Adipocyte (in vitro differentiated cells): ENCODE measurements around the gene MAFG.
A peak's percentile ranks its signal among the peaks of the same experiment; 100 is the strongest.

Experiments used
- DNase-seq: peaks from one replicate; pipeline ENCODE4 v3.0.0-alpha.2; 2015; ENCODE audit warnings: low read depth
- H3K27me3 ChIP-seq: replicated peaks from 2 replicates; pipeline ENCODE4 v1.7.0; 2013; ENCODE audit warnings: mild to moderate bottlenecking, low read length, moderate library complexity; ENCODE audit not compliant: control insufficient read depth, insufficient read depth
- H3K36me3 ChIP-seq: 2 replicates; pipeline ENCODE4 v1.7.0; 2013; ENCODE audit warnings: low read length, mild to moderate bottlenecking, moderate library complexity; ENCODE audit not compliant: control insufficient read depth, insufficient read depth, severe bottlenecking
- H3K4me1 ChIP-seq: 2 replicates; pipeline ENCODE4 v1.7.0; 2013; ENCODE audit warnings: mild to moderate bottlenecking, low read length, moderate library complexity; ENCODE audit not compliant: control insufficient read depth, insufficient read depth
- H3K4me3 ChIP-seq: 2 replicates; pipeline ENCODE4 v1.7.0; 2013; ENCODE audit warnings: mild to moderate bottlenecking, low read length, moderate library complexity
- H3K9ac ChIP-seq: 2 replicates; pipeline ENCODE4 v1.7.0; 2013; ENCODE audit warnings: mild to moderate bottlenecking, low read length, moderate library complexity
- H3K9me3 ChIP-seq: 2 replicates; pipeline ENCODE4 v1.7.0; 2013; ENCODE audit warnings: mild to moderate bottlenecking, low read length, moderate library complexity; ENCODE audit not compliant: control insufficient read depth

Gene MAFG

DNA sequence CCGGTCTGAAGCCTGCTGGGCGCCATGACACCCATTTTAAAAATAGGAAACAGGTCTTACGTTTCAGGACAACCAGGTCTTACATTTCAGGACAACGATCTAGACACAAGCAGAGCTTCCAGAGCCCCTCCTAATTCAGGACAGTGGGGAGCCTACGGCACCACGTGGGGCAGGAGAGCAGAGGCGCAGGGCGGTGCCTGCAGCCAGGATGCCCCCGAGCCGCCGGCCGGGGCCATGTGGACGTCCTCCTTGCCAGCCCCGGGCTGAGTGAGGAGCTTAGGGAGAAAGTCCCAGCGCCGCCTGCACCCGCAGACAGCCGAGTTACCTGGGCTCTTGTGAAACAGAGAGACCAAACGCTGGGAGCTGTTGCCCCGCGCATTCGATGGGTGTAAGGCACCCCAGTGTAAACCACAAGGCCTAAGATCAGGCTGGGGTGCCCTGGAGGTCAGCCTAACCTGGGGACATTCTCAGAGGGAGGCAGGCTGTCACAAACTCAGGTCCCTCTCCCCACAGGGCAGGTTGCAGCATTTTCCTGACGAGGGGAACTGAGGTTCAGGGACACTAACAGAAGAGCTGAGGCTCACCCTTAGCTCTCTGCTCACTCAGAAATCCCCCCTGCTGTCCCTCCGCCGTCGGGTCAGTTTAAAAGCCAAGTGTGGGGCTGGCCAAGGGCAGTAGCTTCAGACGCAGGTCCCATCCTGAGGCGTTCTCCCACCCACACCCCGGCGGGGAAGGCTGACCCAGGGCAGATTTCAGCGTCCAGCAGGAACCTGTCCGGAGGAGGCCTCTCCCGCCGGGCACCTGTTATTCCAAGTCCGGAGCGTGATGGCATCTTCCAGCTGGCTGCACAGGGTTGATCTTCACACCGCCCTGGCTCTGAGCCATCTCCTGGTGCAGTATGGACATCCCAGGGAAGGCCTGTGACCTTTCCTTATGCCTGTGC is 35.2 kb upstream of the MAFG start:
- no peaks in the 10 kb centered on the region for H3K4me1 ChIP-seq
- no peak overlapping the region for H3K4me3 ChIP-seq

DNA sequence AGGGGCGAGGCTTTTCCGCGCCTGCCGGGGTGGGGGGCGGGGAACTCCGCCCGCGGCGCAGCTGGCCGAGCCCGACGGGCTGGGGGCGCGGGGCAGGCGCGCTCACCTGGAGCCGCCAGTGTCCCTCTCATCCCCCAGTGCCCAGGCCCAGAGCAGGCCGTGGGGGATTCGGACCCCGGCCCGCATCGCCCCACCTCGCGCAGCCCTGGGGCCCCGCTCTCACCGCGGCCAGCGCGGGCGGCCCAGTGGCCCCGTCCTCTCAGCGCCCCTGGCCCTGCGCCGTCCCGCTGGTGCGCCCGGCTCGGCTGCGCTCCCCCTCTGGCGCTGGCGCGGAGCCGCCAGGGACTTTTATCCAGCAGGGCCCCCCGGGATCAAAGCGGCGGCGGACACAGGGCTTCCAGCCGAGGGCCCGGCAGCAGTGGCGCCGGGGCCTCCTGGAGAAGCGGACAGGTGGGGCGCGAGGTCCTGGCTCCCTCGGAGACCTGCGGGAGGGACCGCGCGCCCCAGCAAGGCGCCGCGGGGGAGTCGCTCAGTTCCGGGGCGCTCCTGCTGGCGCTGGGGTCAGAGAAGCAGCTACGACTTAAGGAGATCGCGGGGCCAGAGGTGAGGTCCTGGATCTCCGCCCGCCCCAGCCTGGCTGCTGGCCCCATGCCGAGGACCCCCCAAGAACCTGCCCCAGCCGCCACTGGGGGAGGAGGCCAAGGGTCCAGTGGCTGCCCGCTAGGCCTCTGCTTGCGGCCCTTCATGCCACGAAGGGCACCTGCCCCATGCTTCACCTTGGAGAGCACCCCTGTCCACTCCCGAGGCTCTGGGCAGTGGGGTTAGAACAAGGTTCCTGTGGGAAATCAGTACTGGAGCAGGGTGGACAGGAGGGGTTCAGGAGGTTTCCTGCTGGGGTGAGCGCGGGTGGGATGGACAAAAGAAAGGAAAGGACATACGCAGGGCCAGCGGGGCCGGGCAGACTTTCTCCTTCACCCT is 34.3 kb upstream of the MAFG start:
- no peak for DNase-seq
- Histone ChIP-seq H3K27me3 (peaks cover 19% of the 10 kb centered on the region), H3K36me3 (no peaks in the 10 kb centered on the region), H3K9ac (no peak overlapping the region), H3K9me3 (no peaks in the 10 kb centered on the region), H3K4me3 (no peak overlapping the region), H3K4me1 (no peaks in the 10 kb centered on the region)

More for the DNA sequence above, 35.2 kb upstream of the MAFG start:
- DNase-seq = no peak
- H3K9me3 ChIP-seq = no peaks in the 10 kb centered on the region
- peaks cover 21% of the 10 kb centered on the region for H3K27me3 ChIP-seq
- no peaks in the 10 kb centered on the region for H3K36me3 ChIP-seq
- no peak overlapping the region for H3K9ac ChIP-seq

DNA sequence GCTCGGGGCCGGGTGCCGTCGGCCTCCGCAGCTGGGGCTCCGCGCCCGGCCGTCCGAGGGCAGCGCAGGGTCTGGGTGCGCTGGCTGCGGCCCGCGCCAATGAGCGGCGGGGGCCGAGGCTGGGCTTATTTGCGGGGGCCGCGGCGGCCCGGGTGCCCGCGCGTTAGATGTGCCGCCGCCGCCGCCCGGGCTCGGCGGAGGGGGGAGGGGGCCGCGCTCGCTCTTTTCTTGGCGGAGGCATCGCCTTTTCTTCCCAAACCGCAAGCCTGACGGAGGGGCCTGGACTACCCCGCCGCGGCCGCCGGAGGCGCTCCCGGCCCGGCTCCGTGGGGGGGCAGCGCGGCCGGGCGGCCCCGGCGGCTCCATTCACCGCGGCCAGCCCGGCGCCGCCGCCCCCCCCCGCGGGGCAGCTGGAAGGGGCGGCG is 33.6 kb upstream of the MAFG start, which contains the start of gene NOTUM:
NOTUM (minus strand) TSS at position 101 of the 425 bp plus-strand sequence. CDS start 278 bp downstream, outside the sequence.
- H3K4me1 ChIP-seq = no peaks in the 10 kb centered on the region
- no peaks in the 10 kb centered on the region for H3K9me3 ChIP-seq
- DNase-seq = peak; percentile 67
- no peak within 1 kb of the TSS for H3K9ac ChIP-seq
- H3K36me3 ChIP-seq = no peaks in the 10 kb centered on the region
- H3K27me3 ChIP-seq = peaks cover 24% of the 10 kb centered on the region
- peak within 1 kb of the TSS; percentile 27 for H3K4me3 ChIP-seq

GRCh38 chr17:81960130-81960958 is 32.8 kb upstream of the MAFG start:
- Histone ChIP-seq H3K9ac (no peak overlapping the region), H3K36me3 (no peaks in the 10 kb centered on the region), H3K4me3 (peak overlapping the region; percentile 27), H3K9me3 (no peaks in the 10 kb centered on the region), H3K4me1 (no peaks in the 10 kb centered on the region), H3K27me3 (peaks cover 24% of the 10 kb centered on the region)
- DNase-seq = no peak

DNA sequence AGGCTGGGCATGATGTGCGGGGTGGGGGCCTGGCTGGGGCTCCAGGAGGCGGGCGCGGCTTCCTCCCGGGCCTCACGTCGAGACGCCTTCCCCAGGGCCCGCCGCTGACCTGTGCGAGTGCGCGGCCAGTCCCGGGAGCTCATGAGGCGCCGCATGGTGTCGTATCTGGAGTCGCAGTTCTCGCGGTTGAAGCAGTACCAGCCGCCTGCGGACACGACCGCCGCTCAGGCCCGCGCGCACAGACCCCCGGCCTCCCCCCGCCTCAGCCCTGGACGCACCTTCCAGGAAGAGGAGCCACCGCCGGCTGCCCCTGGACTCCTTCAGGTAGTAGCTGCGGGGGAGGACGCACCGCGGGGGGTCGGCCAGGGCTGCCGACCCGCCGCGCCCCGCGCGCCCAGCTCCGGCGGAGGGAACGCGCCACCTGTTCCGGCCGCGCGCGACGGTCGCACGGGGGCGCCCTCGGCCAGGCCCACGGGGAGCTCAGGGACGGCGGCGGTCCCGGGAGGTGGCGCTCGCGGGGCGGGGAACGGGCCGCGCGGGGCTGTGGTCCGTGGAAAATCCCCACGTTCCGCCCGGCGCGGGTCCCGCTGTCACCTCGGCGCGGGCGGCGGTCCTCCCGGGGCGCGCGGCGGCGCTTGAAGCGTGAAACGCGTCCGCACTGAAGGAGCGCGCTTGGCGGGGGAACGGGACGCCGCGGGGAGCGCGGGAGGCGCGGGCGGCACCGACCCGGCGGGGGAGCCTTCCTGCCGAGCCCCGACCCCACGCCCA is 32.0 kb upstream of the MAFG start:
- no peaks in the 10 kb centered on the region for H3K4me1 ChIP-seq
- peaks cover 24% of the 10 kb centered on the region for H3K27me3 ChIP-seq
- H3K4me3 ChIP-seq = peak overlapping the region; percentile 27
- H3K9ac ChIP-seq = no peak overlapping the region
- H3K36me3 ChIP-seq = no peaks in the 10 kb centered on the region
- DNase-seq = peak; percentile 87
- no peaks in the 10 kb centered on the region for H3K9me3 ChIP-seq

DNA sequence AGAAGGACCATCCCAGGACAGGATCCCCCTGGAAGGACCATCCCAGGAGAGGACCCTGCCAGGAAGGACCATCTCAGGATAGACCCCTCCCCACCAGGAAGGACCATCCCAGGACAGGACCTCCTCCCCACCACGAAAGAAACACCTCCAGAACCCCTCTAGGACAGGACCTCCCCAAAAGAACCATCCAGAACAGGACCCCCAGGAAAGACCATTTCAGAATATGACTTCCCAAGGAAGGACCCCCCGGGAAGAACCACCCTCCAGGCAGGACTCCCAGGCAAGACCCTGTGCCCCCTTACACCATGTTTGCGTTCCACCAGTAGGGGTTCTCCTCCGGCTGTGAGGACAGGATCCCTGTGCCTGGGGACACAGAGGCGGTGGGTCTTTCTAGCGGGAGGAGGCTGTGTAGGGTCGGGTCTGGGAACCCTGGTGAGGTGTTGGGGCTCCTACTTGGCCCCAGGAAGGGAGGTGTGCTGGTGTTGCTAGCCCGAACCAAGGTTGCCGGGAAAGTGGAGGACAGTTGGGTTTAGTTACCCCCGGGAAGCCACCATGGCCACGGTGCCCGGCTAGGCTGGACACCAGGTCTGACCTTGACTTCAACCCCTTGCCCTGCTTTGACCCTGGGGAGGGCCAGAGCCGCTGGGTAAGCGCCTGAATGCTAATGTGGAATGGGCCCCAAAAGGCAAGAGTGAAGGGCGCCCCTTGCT is 31.3 kb upstream of the MAFG start:
- Histone ChIP-seq H3K4me3 (no peak overlapping the region), H3K4me1 (no peaks in the 10 kb centered on the region), H3K9ac (no peak overlapping the region), H3K9me3 (no peaks in the 10 kb centered on the region), H3K36me3 (no peaks in the 10 kb centered on the region), H3K27me3 (peaks cover 25% of the 10 kb centered on the region)
- DNase-seq = no peak

DNA sequence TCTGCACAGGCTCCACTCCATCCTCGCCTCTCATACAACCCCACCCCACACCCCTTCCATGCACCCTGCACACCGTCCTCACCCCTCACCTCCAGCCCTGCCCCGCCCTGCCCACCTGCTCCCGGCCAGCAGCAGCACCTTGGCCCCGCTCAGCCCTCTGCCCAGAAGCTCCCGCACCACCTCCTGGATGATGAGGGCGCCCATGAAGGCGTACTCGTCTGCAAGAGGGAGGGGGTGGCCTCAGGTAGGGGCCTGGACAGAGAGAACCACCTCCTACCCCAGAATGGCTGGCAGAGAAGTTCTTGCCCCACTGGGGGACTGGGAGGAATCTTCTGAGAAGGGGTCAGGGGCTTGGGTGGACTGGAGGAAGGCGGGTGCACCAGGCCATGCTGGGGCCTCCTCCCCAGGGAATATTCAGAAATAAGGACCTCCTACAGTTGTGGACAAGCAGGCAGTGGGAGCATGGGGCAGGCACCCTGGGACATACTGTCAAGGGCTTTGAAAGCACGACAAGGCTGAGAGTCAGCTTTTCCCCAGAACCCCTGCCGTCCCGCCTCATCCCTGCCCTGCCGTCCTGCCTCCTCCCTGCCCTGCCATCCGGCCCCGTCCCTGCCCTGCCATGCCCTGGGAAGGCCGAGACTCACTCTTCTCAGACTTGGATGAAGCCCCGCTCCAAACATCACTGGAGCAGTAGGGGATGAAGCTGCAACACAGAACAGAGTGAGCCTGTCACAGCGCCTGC is 30.3 kb upstream of the MAFG start:
- Histone ChIP-seq H3K9me3 (no peaks in the 10 kb centered on the region), H3K27me3 (peaks cover 28% of the 10 kb centered on the region), H3K4me3 (no peak overlapping the region), H3K4me1 (no peaks in the 10 kb centered on the region), H3K36me3 (no peaks in the 10 kb centered on the region), H3K9ac (no peak overlapping the region)
- DNase-seq = no peak

DNA sequence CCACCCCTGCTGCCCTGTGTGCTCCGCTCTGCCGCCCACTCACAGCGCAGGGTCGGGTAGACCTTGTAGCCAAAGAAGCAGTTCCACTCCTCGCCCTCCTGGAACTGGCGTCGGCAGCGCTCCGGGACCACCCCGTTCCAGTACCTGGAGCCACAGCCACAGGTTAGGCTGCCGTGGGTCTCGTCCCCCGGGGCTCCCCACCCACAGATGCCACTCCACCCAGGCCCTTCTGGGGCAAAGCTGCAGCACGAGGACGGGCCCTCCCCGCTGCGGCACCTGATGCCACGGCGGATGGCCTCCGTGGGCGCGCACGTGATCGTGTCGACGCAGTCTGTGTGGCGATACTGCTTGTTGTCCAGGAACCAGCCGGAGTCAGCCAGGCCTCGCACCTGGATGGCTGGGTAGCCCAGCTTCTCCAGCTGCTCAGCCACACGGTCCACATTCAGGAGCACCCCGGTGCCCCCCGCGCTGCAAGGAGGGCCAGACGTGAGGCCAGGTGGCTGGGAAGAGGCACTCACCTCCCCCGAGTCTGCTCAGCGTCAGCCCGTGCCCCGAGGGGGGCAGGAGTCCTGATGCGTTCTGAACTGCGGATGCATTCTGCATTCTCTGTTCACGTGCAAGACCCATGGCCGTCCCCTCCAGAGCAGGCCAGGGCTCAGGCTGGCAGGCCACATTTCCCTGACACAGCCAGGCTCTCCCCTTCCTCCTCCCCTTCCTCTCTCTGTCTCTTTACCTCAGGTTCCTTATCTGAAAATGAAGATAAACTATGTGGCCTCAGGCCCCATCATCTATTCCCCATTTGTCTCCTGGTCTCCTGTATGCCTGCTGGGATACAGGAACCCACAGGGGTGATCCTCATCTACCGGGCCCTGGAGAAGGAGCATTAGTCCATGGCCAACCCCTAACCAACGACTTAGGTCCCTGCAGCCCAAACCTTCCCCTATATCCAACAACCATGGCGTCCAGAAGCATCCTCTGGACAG is 29.4 kb upstream of the MAFG start:
- no peak for DNase-seq
- H3K27me3 ChIP-seq = peaks cover 29% of the 10 kb centered on the region
- no peak overlapping the region for H3K4me3 ChIP-seq

More for the DNA sequence above, 29.4 kb upstream of the MAFG start:
- H3K9ac ChIP-seq = no peak overlapping the region
- H3K36me3 ChIP-seq = no peaks in the 10 kb centered on the region
- H3K9me3 ChIP-seq = no peaks in the 10 kb centered on the region
- H3K4me1 ChIP-seq = no peaks in the 10 kb centered on the region
